Measurements from ENCODE around the gene MTMR10.

DNA sequence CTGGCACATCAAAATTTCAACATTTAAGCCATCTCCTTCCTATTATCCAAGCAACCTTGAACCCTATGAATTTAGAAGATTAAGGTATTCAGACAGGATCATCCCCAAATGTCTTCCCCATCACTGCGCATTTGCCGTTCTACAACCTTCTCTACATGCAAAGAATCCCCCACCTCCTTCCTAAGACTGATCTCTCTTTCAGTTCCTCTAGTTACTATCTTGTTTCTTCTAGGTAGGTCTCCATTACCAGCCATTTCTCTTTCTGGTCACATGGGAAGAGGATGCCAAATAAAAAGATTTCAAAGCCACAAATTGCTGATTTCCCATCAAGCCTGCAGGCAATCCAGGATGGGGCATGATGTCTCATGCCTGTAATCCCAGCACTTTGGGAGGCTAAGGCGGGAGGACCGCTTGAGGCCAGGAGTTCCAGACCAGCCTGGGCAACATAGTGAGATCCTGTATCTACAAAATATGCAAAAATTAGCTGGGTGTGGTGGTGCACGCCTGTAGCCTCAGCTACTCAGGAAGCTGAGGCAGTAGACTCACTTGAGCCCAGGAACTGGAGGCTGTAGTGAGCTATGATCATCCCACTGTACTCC, 29.7 kb upstream of the MTMR10 start:
- TF ChIP-seq, protein P1, sequence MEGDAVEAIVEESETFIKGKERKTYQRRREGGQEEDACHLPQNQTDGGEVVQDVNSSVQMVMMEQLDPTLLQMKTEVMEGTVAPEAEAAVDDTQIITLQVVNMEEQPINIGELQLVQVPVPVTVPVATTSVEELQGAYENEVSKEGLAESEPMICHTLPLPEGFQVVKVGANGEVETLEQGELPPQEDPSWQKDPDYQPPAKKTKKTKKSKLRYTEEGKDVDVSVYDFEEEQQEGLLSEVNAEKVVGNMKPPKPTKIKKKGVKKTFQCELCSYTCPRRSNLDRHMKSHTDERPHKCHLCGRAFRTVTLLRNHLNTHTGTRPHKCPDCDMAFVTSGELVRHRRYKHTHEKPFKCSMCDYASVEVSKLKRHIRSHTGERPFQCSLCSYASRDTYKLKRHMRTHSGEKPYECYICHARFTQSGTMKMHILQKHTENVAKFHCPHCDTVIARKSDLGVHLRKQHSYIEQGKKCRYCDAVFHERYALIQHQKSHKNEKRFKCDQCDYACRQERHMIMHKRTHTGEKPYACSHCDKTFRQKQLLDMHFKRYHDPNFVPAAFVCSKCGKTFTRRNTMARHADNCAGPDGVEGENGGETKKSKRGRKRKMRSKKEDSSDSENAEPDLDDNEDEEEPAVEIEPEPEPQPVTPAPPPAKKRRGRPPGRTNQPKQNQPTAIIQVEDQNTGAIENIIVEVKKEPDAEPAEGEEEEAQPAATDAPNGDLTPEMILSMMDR (IDR thresholded peaks at IDR 0.05) = no peak
- TF ChIP-seq POLR2A (IDR thresholded peaks at IDR 0.05) (no peak), POLR2AphosphoS5 (IDR thresholded peaks at IDR 0.05) (no peak), EP300 (IDR thresholded peaks at IDR 0.05) (no peak)

Measured in sigmoid colon (tissue), 4 donors.